HG03025 (cell line): ENCODE data around the gene CES5A.
"Not testable (repeated sequence)": the region's sequence is repeated elsewhere in the genome, so short reads cannot be mapped to it uniquely, and the experiment has no call there.

Experiments
- ATAC-seq: cut with Tn5 transposase; IDR thresholded peaks from one replicate; pipeline ENCODE4 v1.9.1; 2021; ENCODE audit warnings: mild to moderate bottlenecking, moderate library complexity; ENCODE audit not compliant: unreplicated experiment, low FRiP score

The CES5A gene

GRCh38 chr16:55832425-55832772 is 42.8 kb downstream of the CES5A start:
- ATAC-seq = no peak

GRCh38 chr16:55830658-55831294 is 44.4 kb downstream of the CES5A start:
- no peak for ATAC-seq

- ATAC-seq = not testable (repeated sequence)
Measured at GRCh38 chr16:55829232-55829631, 45.9 kb downstream of the CES5A start.

GRCh38 chr16:55828680-55829079 is 46.5 kb downstream of the CES5A start:
- ATAC-seq = no peak

- ATAC-seq = no peak
Measured at GRCh38 chr16:55825115-55825728, 50.0 kb downstream of the CES5A start.

GRCh38 chr16:55824473-55825000 is 50.6 kb downstream of the CES5A start:
- no peak for ATAC-seq

GRCh38 chr16:55822280-55822810 is 52.8 kb downstream of the CES5A start:
- ATAC-seq = no peak

- ATAC-seq = no peak
Measured at GRCh38 chr16:55821210-55821609, 54.0 kb downstream of the CES5A start.

GRCh38 chr16:55820615-55821014 is 54.6 kb downstream of the CES5A start:
- ATAC-seq = no peak

- ATAC-seq = no peak
Measured at GRCh38 chr16:55817236-55817912, 57.8 kb downstream of the CES5A start.

GRCh38 chr16:55816222-55816621 is 59.0 kb downstream of the CES5A start:
- ATAC-seq = not testable (repeated sequence)

GRCh38 chr16:55815320-55815719 is 59.9 kb downstream of the CES5A start:
- no peak for ATAC-seq

- not testable (repeated sequence) for ATAC-seq
Measured at GRCh38 chr16:55814174-55814573, 61.0 kb downstream of the CES5A start.

- not testable (repeated sequence) for ATAC-seq
Measured at GRCh38 chr16:55813730-55814129, 61.4 kb downstream of the CES5A start.

GRCh38 chr16:55812951-55813350 is 62.2 kb downstream of the CES5A start:
- no peak for ATAC-seq

- ATAC-seq = no peak
Measured at GRCh38 chr16:55811811-55812210, 63.4 kb downstream of the CES5A start.

GRCh38 chr16:55810451-55810961 is 64.7 kb downstream of the CES5A start:
- ATAC-seq = no peak

GRCh38 chr16:55809851-55810250 is 65.3 kb downstream of the CES5A start:
- no peak for ATAC-seq

GRCh38 chr16:55809386-55809785 is 65.8 kb downstream of the CES5A start:
- no peak for ATAC-seq

- ATAC-seq = not testable (repeated sequence)
Measured at GRCh38 chr16:55808286-55808685, 66.9 kb downstream of the CES5A start.

- not testable (repeated sequence) for ATAC-seq
Measured at GRCh38 chr16:55805104-55805503, 70.1 kb downstream of the CES5A start.
